Activated T-cell treated with anti-CD3 and anti-CD28 coated beads for 1 hour (primary cell): ENCODE results near the gene IRF6.

Experiments
- DNase-seq: peaks from one replicate; pipeline ENCODE4 v3.0.0-alpha.2; 2020; ENCODE audit warnings: low read depth

The IRF6 gene

GRCh38 chr1:209790286-209791193 is 15.4 kb downstream of the IRF6 start:
- no peak for DNase-seq

- DNase-seq, result no peak
Observed at GRCh38 chr1:209789245-209789644, 16.7 kb downstream of the IRF6 start.

GRCh38 chr1:209787551-209787950 is 18.4 kb downstream of the IRF6 start:
- no peak for DNase-seq

GRCh38 chr1:209786146-209786545 is 19.8 kb downstream of the IRF6 start:
- DNase-seq, result no peak

- no peak for DNase-seq
Observed at GRCh38 chr1:209785592-209785991, 20.4 kb downstream of the IRF6 start.

- peak; percentile 100 for DNase-seq
Observed at GRCh38 chr1:209784265-209785169, 21.4 kb downstream of the IRF6 start, which contains the start of gene C1orf74. Gene C1orf74, minus strand, starts transcription at chr1:209784559. Its CDS starts 925 bp downstream, at chr1:209783634.

GRCh38 chr1:209783386-209783785 is 22.6 kb downstream of the IRF6 start:
- DNase-seq, result no peak

- no peak for DNase-seq
Observed at GRCh38 chr1:209780268-209780667, 25.7 kb downstream of the IRF6 start.

GRCh38 chr1:209778102-209778501 is 27.8 kb downstream of the IRF6 start:
- DNase-seq, result no peak

GRCh38 chr1:209777587-209777986 is 28.4 kb downstream of the IRF6 start:
- no peak for DNase-seq

GRCh38 chr1:209775678-209776077 is 30.3 kb downstream of the IRF6 start:
- no peak for DNase-seq

- DNase-seq, result no peak
Observed at GRCh38 chr1:209774592-209774991, 31.4 kb downstream of the IRF6 start.

GRCh38 chr1:209772126-209772525 is 33.8 kb downstream of the IRF6 start:
- no peak for DNase-seq

GRCh38 chr1:209770636-209771415 is 35.1 kb downstream of the IRF6 start:
- no peak for DNase-seq

- DNase-seq, result no peak
Observed at GRCh38 chr1:209769971-209770370, 36.0 kb downstream of the IRF6 start.

GRCh38 chr1:209769171-209769904 is 36.6 kb downstream of the IRF6 start:
- peak; percentile 51 for DNase-seq

GRCh38 chr1:209768354-209768774 is 37.6 kb downstream of the IRF6 start:
- peak; percentile 64 for DNase-seq

- DNase-seq, result no peak
Observed at GRCh38 chr1:209767706-209768105, 38.2 kb downstream of the IRF6 start.

GRCh38 chr1:209767096-209767495 is 38.8 kb downstream of the IRF6 start:
- DNase-seq, result no peak

- no peak for DNase-seq
Observed at GRCh38 chr1:209766051-209766450, 39.9 kb downstream of the IRF6 start.

GRCh38 chr1:209761011-209761635 is 44.8 kb downstream of the IRF6 start:
- no peak for DNase-seq
